Ovary (tissue), 3 donors: ENCODE results near the gene MACIR.

Source experiments
- CTCF ChIP-seq, 3 donors: fragments of 450-650 bp in 2 of 3; fragments of 200-600 bp in 1 of 3; IDR thresholded peaks; one replicate each; pipeline versions ENCODE4 v1.5.1 to v1.8.0; 2016 to 2022; ENCODE audit warnings: antibody characterized with exemption in 3 of 3, mild to moderate bottlenecking in 1 of 3
- EP300 ChIP-seq: sonication (generic); formaldehyde crosslinking; IDR thresholded peaks from one replicate; pipeline ENCODE4 v1.6.1; 2017; ENCODE audit warnings: antibody characterized with exemption
- POLR2A ChIP-seq: fragments of 450-650 bp; IDR thresholded peaks from one replicate; pipeline ENCODE4 v1.6.1; 2017; ENCODE audit warnings: antibody characterized with exemption, mild to moderate bottlenecking, moderate library complexity
- donor health status: DM: no; HTN: no; CAD: no.

- TF ChIP-seq CTCF (IDR thresholded peaks at IDR 0.05) = no peak
- TF ChIP-seq POLR2A = no peak
- no peak for TF ChIP-seq EP300
Observed at GRCh38 chr5:103255691-103256090, 2.9 kb upstream of the MACIR start.
